Measurements from ENCODE around the gene ATP10B. TPM values are rescaled to one million over a fixed set of nuclear protein-coding genes. Genes with fewer than 3 reads are reported as not detected.

Gene ATP10B
- total and polyA plus RNA-seq, 2 experiments from 2014 or later = 2.7 to 5.1 TPM

GRCh38 chr5:160635663-160636062 lies 216.3 kb downstream of the ATP10B start:
- Histone ChIP-seq H3K9me3 (ENCODE audit: low read depth) (no peaks in the 10 kb centered on the region), H3K4me3 (no peak overlapping the region), H2AFZ (no peak overlapping the region), H4K20me1 (ENCODE audit: insufficient read depth, poor library complexity, severe bottlenecking) (no peaks in the 10 kb centered on the region), H3K4me2 (no peak overlapping the region), H3K27ac (peak overlapping the region; percentile 50), H3K9me2 (replicated peaks; ENCODE audit: insufficient read depth) (no peaks in the 10 kb centered on the region), H3K27me3 (no peaks in the 10 kb centered on the region), H3K4me1 (ENCODE audit: insufficient read depth) (peaks cover 36% of the 10 kb centered on the region), H3K79me2 (no peaks in the 10 kb centered on the region), H3K36me3 (replicated peaks; ENCODE audit: insufficient read depth, low read depth) (no peaks in the 10 kb centered on the region)
- TF ChIP-seq, protein P1, sequence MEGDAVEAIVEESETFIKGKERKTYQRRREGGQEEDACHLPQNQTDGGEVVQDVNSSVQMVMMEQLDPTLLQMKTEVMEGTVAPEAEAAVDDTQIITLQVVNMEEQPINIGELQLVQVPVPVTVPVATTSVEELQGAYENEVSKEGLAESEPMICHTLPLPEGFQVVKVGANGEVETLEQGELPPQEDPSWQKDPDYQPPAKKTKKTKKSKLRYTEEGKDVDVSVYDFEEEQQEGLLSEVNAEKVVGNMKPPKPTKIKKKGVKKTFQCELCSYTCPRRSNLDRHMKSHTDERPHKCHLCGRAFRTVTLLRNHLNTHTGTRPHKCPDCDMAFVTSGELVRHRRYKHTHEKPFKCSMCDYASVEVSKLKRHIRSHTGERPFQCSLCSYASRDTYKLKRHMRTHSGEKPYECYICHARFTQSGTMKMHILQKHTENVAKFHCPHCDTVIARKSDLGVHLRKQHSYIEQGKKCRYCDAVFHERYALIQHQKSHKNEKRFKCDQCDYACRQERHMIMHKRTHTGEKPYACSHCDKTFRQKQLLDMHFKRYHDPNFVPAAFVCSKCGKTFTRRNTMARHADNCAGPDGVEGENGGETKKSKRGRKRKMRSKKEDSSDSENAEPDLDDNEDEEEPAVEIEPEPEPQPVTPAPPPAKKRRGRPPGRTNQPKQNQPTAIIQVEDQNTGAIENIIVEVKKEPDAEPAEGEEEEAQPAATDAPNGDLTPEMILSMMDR (IDR thresholded peaks at IDR 0.05; ENCODE audit: poor library complexity) = no peak
- no peak for TF ChIP-seq EZH2phosphoT487 (IDR thresholded peaks at IDR 0.05; ENCODE audit: low read depth, severe bottlenecking, unreplicated experiment)
- DNase-seq (ENCODE audit: low spot score) = no peak
- WGBS (ENCODE audit: low lambda C conversion rate, missing lambda C conversion rate) = 84% methylated on average over 4 of the region's 4 CpGs

- H3K27ac ChIP-seq = peak overlapping the region; percentile 50
Observed at GRCh38 chr5:160635046-160635445, 217.0 kb downstream of the ATP10B start.

GRCh38 chr5:160629003-160629402 lies 223.0 kb downstream of the ATP10B start:
- 80% methylated on average over 2 of the region's 2 CpGs for WGBS (ENCODE audit: low lambda C conversion rate, missing lambda C conversion rate)
- Histone ChIP-seq H2AFZ (no peak overlapping the region), H3K4me3 (no peak overlapping the region), H3K9me3 (ENCODE audit: low read depth) (no peaks in the 10 kb centered on the region), H4K20me1 (ENCODE audit: insufficient read depth, poor library complexity, severe bottlenecking) (no peaks in the 10 kb centered on the region), H3K79me2 (no peaks in the 10 kb centered on the region), H3K4me1 (ENCODE audit: insufficient read depth) (peaks cover 6% of the 10 kb centered on the region), H3K27me3 (no peaks in the 10 kb centered on the region), H3K27ac (no peak overlapping the region), H3K4me2 (no peak overlapping the region), H3K9me2 (replicated peaks; ENCODE audit: insufficient read depth) (no peaks in the 10 kb centered on the region), H3K36me3 (replicated peaks; ENCODE audit: insufficient read depth, low read depth) (no peaks in the 10 kb centered on the region)
- no peak for TF ChIP-seq EZH2 (IDR thresholded peaks at IDR 0.05; ENCODE audit: borderline replicate concordance)
- TF ChIP-seq, protein P1 (IDR thresholded peaks at IDR 0.05; ENCODE audit: poor library complexity) = no peak
- no peak for DNase-seq (ENCODE audit: low spot score)

More at GRCh38 chr5:160635046-160635445, 217.0 kb downstream of the ATP10B start:
- Histone ChIP-seq H4K20me1 (ENCODE audit: insufficient read depth, poor library complexity, severe bottlenecking) (no peaks in the 10 kb centered on the region), H3K4me1 (ENCODE audit: insufficient read depth) (peaks cover 36% of the 10 kb centered on the region), H3K4me3 (no peak overlapping the region), H3K9me2 (replicated peaks; ENCODE audit: insufficient read depth) (no peaks in the 10 kb centered on the region), H3K36me3 (replicated peaks; ENCODE audit: insufficient read depth, low read depth) (no peaks in the 10 kb centered on the region), H3K79me2 (no peaks in the 10 kb centered on the region), H3K9me3 (ENCODE audit: low read depth) (no peaks in the 10 kb centered on the region), H2AFZ (no peak overlapping the region), H3K27me3 (no peaks in the 10 kb centered on the region), H3K4me2 (no peak overlapping the region)
- whole genome bisulfite sequencing (ENCODE audit: low lambda C conversion rate, missing lambda C conversion rate) = 70% methylated on average over 4 of the region's 4 CpGs
- TF ChIP-seq, protein P1 (IDR thresholded peaks at IDR 0.05; ENCODE audit: poor library complexity) = no peak
- TF ChIP-seq EZH2phosphoT487 (IDR thresholded peaks at IDR 0.05; ENCODE audit: low read depth, severe bottlenecking, unreplicated experiment) = no peak
- TF ChIP-seq EZH2 (IDR thresholded peaks at IDR 0.05; ENCODE audit: borderline replicate concordance) = no peak
- DNase-seq (ENCODE audit: low spot score) = peak; percentile 30

- Histone ChIP-seq H3K27me3 (no peaks in the 10 kb centered on the region), H3K4me3 (no peak overlapping the region), H3K9me3 (ENCODE audit: low read depth) (no peaks in the 10 kb centered on the region), H2AFZ (no peak overlapping the region), H4K20me1 (ENCODE audit: insufficient read depth, poor library complexity, severe bottlenecking) (no peaks in the 10 kb centered on the region), H3K9me2 (replicated peaks; ENCODE audit: insufficient read depth) (no peaks in the 10 kb centered on the region), H3K36me3 (replicated peaks; ENCODE audit: insufficient read depth, low read depth) (no peaks in the 10 kb centered on the region), H3K4me1 (ENCODE audit: insufficient read depth) (peaks cover 4% of the 10 kb centered on the region), H3K4me2 (no peak overlapping the region), H3K79me2 (no peaks in the 10 kb centered on the region), H3K27ac (no peak overlapping the region)
- TF ChIP-seq EZH2 (IDR thresholded peaks at IDR 0.05; ENCODE audit: borderline replicate concordance) (no peak), EZH2phosphoT487 (IDR thresholded peaks at IDR 0.05; ENCODE audit: low read depth, severe bottlenecking, unreplicated experiment) (no peak)
- TF ChIP-seq, protein P1 (IDR thresholded peaks at IDR 0.05; ENCODE audit: poor library complexity) = no peak
- WGBS (ENCODE audit: low lambda C conversion rate, missing lambda C conversion rate) = 87% methylated on average over 1 of the region's 1 CpG
- DNase-seq (ENCODE audit: low spot score) = no peak
Observed at GRCh38 chr5:160628619-160628968, 223.4 kb downstream of the ATP10B start.

All from hepatocyte (in vitro differentiated cells).